ENCODE results near the gene NRL. TPM values are rescaled to one million over a fixed set of nuclear protein-coding genes. Genes with fewer than 3 reads are reported as not detected.

NRL gene
- total and polyA plus RNA-seq, 2 donors (not counting 3 experiments of a cell fraction or from before 2014, with no cell fraction given), result 0.71 to 1.1 TPM

DNA sequence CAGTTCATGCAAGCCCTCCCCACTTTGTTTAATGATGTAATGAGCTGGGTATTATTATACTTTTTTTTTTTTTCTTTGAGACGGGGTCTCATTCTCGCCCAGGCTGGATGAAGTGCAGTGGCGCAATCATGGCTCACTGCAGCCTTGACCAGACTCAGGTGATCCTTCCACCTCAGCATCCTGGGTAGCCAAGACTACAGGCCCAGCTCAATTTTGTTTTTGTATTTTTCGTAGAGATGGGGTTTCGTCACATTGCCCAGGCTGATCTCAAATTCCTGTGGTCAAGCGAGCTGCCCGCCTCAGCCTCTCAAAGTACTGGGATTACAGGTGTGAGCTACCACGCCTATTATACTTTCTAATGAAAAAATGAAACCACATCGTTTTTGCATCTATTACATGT, 4.7 kb downstream of the NRL start:
- no peak overlapping the region for H3K9ac ChIP-seq (replicated peaks; ENCODE audit: extremely low read depth, insufficient read depth, low read length)
- no peaks in the 10 kb centered on the region for H3K36me3 ChIP-seq (ENCODE audit: control insufficient read depth in 2 of 2, extremely low read depth in 1 of 2, insufficient read depth in 2 of 2, low read length in 2 of 2)
- H3K4me2 ChIP-seq (ENCODE audit: insufficient read depth, low read length), result no peak overlapping the region
- H3K27ac ChIP-seq (ENCODE audit: insufficient read depth, low read depth, low read length), result no peak overlapping the region
- TF ChIP-seq, protein P1, sequence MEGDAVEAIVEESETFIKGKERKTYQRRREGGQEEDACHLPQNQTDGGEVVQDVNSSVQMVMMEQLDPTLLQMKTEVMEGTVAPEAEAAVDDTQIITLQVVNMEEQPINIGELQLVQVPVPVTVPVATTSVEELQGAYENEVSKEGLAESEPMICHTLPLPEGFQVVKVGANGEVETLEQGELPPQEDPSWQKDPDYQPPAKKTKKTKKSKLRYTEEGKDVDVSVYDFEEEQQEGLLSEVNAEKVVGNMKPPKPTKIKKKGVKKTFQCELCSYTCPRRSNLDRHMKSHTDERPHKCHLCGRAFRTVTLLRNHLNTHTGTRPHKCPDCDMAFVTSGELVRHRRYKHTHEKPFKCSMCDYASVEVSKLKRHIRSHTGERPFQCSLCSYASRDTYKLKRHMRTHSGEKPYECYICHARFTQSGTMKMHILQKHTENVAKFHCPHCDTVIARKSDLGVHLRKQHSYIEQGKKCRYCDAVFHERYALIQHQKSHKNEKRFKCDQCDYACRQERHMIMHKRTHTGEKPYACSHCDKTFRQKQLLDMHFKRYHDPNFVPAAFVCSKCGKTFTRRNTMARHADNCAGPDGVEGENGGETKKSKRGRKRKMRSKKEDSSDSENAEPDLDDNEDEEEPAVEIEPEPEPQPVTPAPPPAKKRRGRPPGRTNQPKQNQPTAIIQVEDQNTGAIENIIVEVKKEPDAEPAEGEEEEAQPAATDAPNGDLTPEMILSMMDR (IDR thresholded peaks at IDR 0.05; ENCODE audit: extremely low read depth in 1 of 2, insufficient read depth in 1 of 2, low read depth in 1 of 2, low read length in 2 of 2), result no peak
- TF ChIP-seq MYC (IDR thresholded peaks at IDR 0.05; ENCODE audit: low read depth, low read length) (no peak), EZH2 (IDR thresholded peaks at IDR 0.05; ENCODE audit: borderline replicate concordance, low read depth, low read length, severe bottlenecking) (no peak), POLR2A (IDR thresholded peaks at IDR 0.05; ENCODE audit: low read depth, low read length) (no peak), POLR2AphosphoS5 (IDR thresholded peaks at IDR 0.05; ENCODE audit: insufficient read depth, low read depth, low read length) (no peak), GATA2 (IDR thresholded peaks at IDR 0.05; ENCODE audit: insufficient read depth, insufficient read length, low read depth, low read length) (no peak), JUN (IDR thresholded peaks at IDR 0.05; ENCODE audit: borderline replicate concordance, insufficient read depth, insufficient read length, low read depth) (no peak), FOS (IDR thresholded peaks at IDR 0.05; ENCODE audit: borderline replicate concordance, insufficient read depth, low read length) (no peak)
- TF ChIP-seq, protein P2, sequence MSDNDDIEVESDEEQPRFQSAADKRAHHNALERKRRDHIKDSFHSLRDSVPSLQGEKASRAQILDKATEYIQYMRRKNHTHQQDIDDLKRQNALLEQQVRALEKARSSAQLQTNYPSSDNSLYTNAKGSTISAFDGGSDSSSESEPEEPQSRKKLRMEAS (IDR thresholded peaks at IDR 0.05; ENCODE audit: insufficient read depth, insufficient read length), result no peak
- H3K27me3 ChIP-seq (ENCODE audit: control insufficient read depth in 2 of 2, insufficient read depth in 2 of 2, low read length in 2 of 2), result no peaks in the 10 kb centered on the region
- FAIRE-seq, result no peak
- no peaks in the 10 kb centered on the region for H3K9me3 ChIP-seq (replicated peaks; ENCODE audit: control insufficient read depth, insufficient read depth, low read length)
- no peaks in the 10 kb centered on the region for H3K9me1 ChIP-seq (replicated peaks; ENCODE audit: control insufficient read depth, extremely low read depth, insufficient read depth, low read length)
- intact Hi-C loops (cut with micrococcal nuclease) (loop anchor here (5.0 kb wide), 1 partner anchor 1178 kb away; no protein-coding TSS in a partner anchor), dilution Hi-C loops (cut with MboI; ENCODE audit: extremely low pct_ligation_motif_present, low sequenced_read_pairs) (no loop called here)
- no peaks in the 10 kb centered on the region for H4K20me1 ChIP-seq (replicated peaks; ENCODE audit: control insufficient read depth, extremely low read depth, insufficient read depth, low read length)
- BruUV-seq (replicated peaks), result no TSS peak
- ChIA-PET POLR2A (interaction anchor here (1.2 kb wide), 1 partner anchor 16 kb away, joined by 3 read pairs; no protein-coding TSS in a partner anchor), CTCF (interaction anchor here (1.2 to 11.7 kb wide), 7 partner anchors 9 to 54 kb away, joined by 3 to 420 read pairs (median 11); partner anchors contain the start of genes EMC9, IRF9, PCK2 and PSME2)
- H3K4me1 ChIP-seq (ENCODE audit: control insufficient read depth, extremely low read depth, insufficient read depth, low read length), result peaks cover 22% of the 10 kb centered on the region
- no peak overlapping the region for H3K4me3 ChIP-seq (replicated peaks in 1 of 3; ENCODE audit: insufficient read depth in 1 of 3, low read depth in 1 of 3, low read length in 3 of 3)
- no peak overlapping the region for H2AFZ ChIP-seq (ENCODE audit: low read depth, low read length)
- no peak for DNase-seq (ENCODE audit: low read depth, low spot score)
- no peaks in the 10 kb centered on the region for H3K79me2 ChIP-seq (ENCODE audit: control insufficient read depth, insufficient read depth, low read length)

Data from endothelial cell of umbilical vein (primary cell).